IPS-NIHi11 (cell line): ENCODE results near the gene PEPD.
"Not testable (repeated sequence)": the region's sequence is repeated elsewhere in the genome, so short reads cannot be mapped to it uniquely, and the experiment has no call there.

ENCODE experiments used
- DNase-seq: peaks from one replicate; pipeline ENCODE4 v3.0.0; 2012; ENCODE audit warnings: mixed read lengths, low spot score

Gene PEPD

GRCh38 chr19:33521480-33522370 lies at the start of gene PEPD:
PEPD (minus strand) TSS chr19:33521791; CDS start chr19:33521760, 31 bp downstream.
- peak; percentile 100 for DNase-seq

GRCh38 chr19:33569821-33570220 lies 48.2 kb upstream of the PEPD start:
- DNase-seq: no peak

- no peak for DNase-seq
Measured at GRCh38 chr19:33568706-33569105, 47.1 kb upstream of the PEPD start.

- no peak for DNase-seq
Measured at GRCh38 chr19:33564836-33565338, 43.3 kb upstream of the PEPD start.

GRCh38 chr19:33562636-33563035 lies 41.0 kb upstream of the PEPD start:
- no peak for DNase-seq

GRCh38 chr19:33561666-33562065 lies 40.1 kb upstream of the PEPD start:
- not testable (repeated sequence) for DNase-seq

- DNase-seq: no peak
Measured at GRCh38 chr19:33561261-33561660, 39.7 kb upstream of the PEPD start.

- DNase-seq: no peak
Measured at GRCh38 chr19:33559996-33560395, 38.4 kb upstream of the PEPD start.

- no peak for DNase-seq
Measured at GRCh38 chr19:33558856-33559255, 37.3 kb upstream of the PEPD start.

- no peak for DNase-seq
Measured at GRCh38 chr19:33558151-33558550, 36.6 kb upstream of the PEPD start.

- no peak for DNase-seq
Measured at GRCh38 chr19:33557720-33558119, 36.1 kb upstream of the PEPD start.

- DNase-seq: no peak
Measured at GRCh38 chr19:33557196-33557595, 35.6 kb upstream of the PEPD start.

- DNase-seq: no peak
Measured at GRCh38 chr19:33556261-33556660, 34.7 kb upstream of the PEPD start.

- not testable (repeated sequence) for DNase-seq
Measured at GRCh38 chr19:33555726-33556125, 34.1 kb upstream of the PEPD start.

GRCh38 chr19:33554821-33555220 lies 33.2 kb upstream of the PEPD start:
- DNase-seq: no peak

- no peak for DNase-seq
Measured at GRCh38 chr19:33554391-33554790, 32.8 kb upstream of the PEPD start.

- DNase-seq: no peak
Measured at GRCh38 chr19:33553530-33554310, 32.1 kb upstream of the PEPD start.

GRCh38 chr19:33552928-33553279 lies 31.3 kb upstream of the PEPD start:
- no peak for DNase-seq

GRCh38 chr19:33552191-33552927 lies 30.8 kb upstream of the PEPD start:
- DNase-seq: no peak

- DNase-seq: no peak
Measured at GRCh38 chr19:33551676-33552075, 30.1 kb upstream of the PEPD start.

- no peak for DNase-seq
Measured at GRCh38 chr19:33550768-33551167, 29.2 kb upstream of the PEPD start.

GRCh38 chr19:33547676-33548075 lies 26.1 kb upstream of the PEPD start:
- no peak for DNase-seq
